GM20000 (cell line): Measurements from ENCODE around the gene CLIC4.
"Not testable (repeated sequence)": the region's sequence is repeated elsewhere in the genome, so short reads cannot be mapped to it uniquely, and the experiment has no call there.

Experiments used
- DNase-seq: peaks from one replicate; pipeline ENCODE4 v3.0.0; 2012; ENCODE audit warnings: low spot score
- CTCF ChIP-seq: IDR thresholded peaks from 2 replicates; pipeline ENCODE4 v1.5.1; 2012; ENCODE audit warnings: mild to moderate bottlenecking, control low read depth; ENCODE audit errors: extremely low read depth, missing control alignments

CLIC4 gene

GRCh38 chr1:24744911-24745710 lies at the start of gene CLIC4:
Gene CLIC4 (plus strand): TSS chr1:24745447. CDS start chr1:24745554, 107 bp downstream.
- DNase-seq, result peak; percentile 96
- no peak for TF ChIP-seq CTCF

- TF ChIP-seq CTCF, result no peak
- no peak for DNase-seq
Observed at GRCh38 chr1:24696041-24696755, 49.0 kb upstream of the CLIC4 start.

GRCh38 chr1:24696756-24697330 lies 48.4 kb upstream of the CLIC4 start:
- no peak for DNase-seq
- TF ChIP-seq CTCF, result no peak

- DNase-seq, result not testable (repeated sequence)
Observed at GRCh38 chr1:24697453-24698001, 47.7 kb upstream of the CLIC4 start.

GRCh38 chr1:24698326-24698725 lies 46.9 kb upstream of the CLIC4 start:
- DNase-seq, result not testable (repeated sequence)

GRCh38 chr1:24699628-24700027 lies 45.6 kb upstream of the CLIC4 start:
- TF ChIP-seq CTCF, result no peak
- DNase-seq, result no peak

GRCh38 chr1:24702511-24703293 lies 42.5 kb upstream of the CLIC4 start:
- DNase-seq, result no peak
- TF ChIP-seq CTCF, result no peak
